GM20431 (cell line): ENCODE results near the gene ROCK2.

Experiments used
- in situ Hi-C: fragments of 300-500 bp; cut with MseI, MboI; formaldehyde crosslinking; loops from one replicate; pipeline ENCODE4 v1.15.0; 2020; ENCODE audit warnings: low sequenced_read_pairs; ENCODE audit not compliant: unreplicated experiment

The ROCK2 gene

GRCh38 chr2:11141319-11141718 is 203.1 kb downstream of the ROCK2 start:
- in situ Hi-C loops: loop anchor here (25.0 kb wide), 2 partner anchors 271 to 446 kb away; no protein-coding TSS in a partner anchor

- in situ Hi-C loops: loop anchor here (25.0 kb wide), 2 partner anchors 272 to 447 kb away; no protein-coding TSS in a partner anchor
These were observed 203.9 kb downstream of the ROCK2 start for GRCh38 chr2:11140492-11140891.

- in situ Hi-C loops: loop anchor here (25.0 kb wide), 2 partner anchors 278 to 453 kb away; no protein-coding TSS in a partner anchor
These were observed 210.1 kb downstream of the ROCK2 start for GRCh38 chr2:11134349-11134748.

GRCh38 chr2:11133936-11134320 is 210.5 kb downstream of the ROCK2 start:
- in situ Hi-C loops: loop anchor here (25.0 kb wide), 2 partner anchors 278 to 453 kb away; no protein-coding TSS in a partner anchor

- in situ Hi-C loops: loop anchor here (25.0 kb wide), 2 partner anchors 279 to 454 kb away; no protein-coding TSS in a partner anchor
These were observed 211.0 kb downstream of the ROCK2 start for GRCh38 chr2:11133238-11133935.

- in situ Hi-C loops: loop anchor here (25.0 kb wide), 2 partner anchors 280 to 455 kb away; no protein-coding TSS in a partner anchor
These were observed 212.3 kb downstream of the ROCK2 start for GRCh38 chr2:11132036-11132671.

GRCh38 chr2:11131166-11131920 is 213.1 kb downstream of the ROCK2 start:
- in situ Hi-C loops: loop anchor here (25.0 kb wide), 2 partner anchors 281 to 456 kb away; no protein-coding TSS in a partner anchor
